WTC11 (cell line): ENCODE measurements around the gene EYS. TPM values are rescaled to one million over a fixed set of nuclear protein-coding genes. Genes with fewer than 3 reads are reported as not detected.

Source experiments
- ATAC-seq: fragments of 200-7000 bp; cut with Tn5 transposase; 2 replicates; pipeline ENCODE4 v1.10.0; 2021; ENCODE audit warnings: mild to moderate bottlenecking, moderate library complexity
- CTCF ChIA-PET: fragments of 300-600 bp; sonication (Branson Sonifier 250); formaldehyde crosslinking; loops from one replicate; lab custom pipeline; 2021; ENCODE audit warnings: antibody characterized with exemption; lab: Charles Lee
- POLR2A ChIA-PET: fragments of 350-600 bp; sonication (Branson Sonifier 250); formaldehyde crosslinking; loops from one replicate; lab custom pipeline; 2021; ENCODE audit warnings: antibody characterized with exemption; lab: Charles Lee
- DNase-seq: peaks from one replicate; pipeline ENCODE4 v3.0.0; 2021; ENCODE audit warnings: low spot score
- H3K27ac Mint-ChIP-seq: 2 replicates; pipeline ENCODE4 v1.8.0; 2021; ENCODE audit warnings: mixed read lengths
- H3K27me3 Mint-ChIP-seq: 2 replicates; pipeline ENCODE4 v1.8.0; 2021; ENCODE audit warnings: low read depth, mild to moderate bottlenecking, moderate library complexity, mixed read lengths
- H3K36me3 Mint-ChIP-seq: 2 replicates; pipeline ENCODE4 v1.8.0; 2021; ENCODE audit warnings: mixed read lengths
- H3K4me1 Mint-ChIP-seq: 2 replicates; pipeline ENCODE4 v1.8.0; 2022; ENCODE audit warnings: mixed read lengths
- H3K4me3 Mint-ChIP-seq: 2 replicates; pipeline ENCODE4 v1.8.0; 2021; ENCODE audit warnings: mild to moderate bottlenecking, moderate library complexity, mixed read lengths
- H3K9me3 Mint-ChIP-seq: 2 replicates; pipeline ENCODE4 v1.8.0; 2021; ENCODE audit warnings: mixed read lengths
- AR ChIP-seq: fragments of 250-450 bp; sonication (Bioruptor Pico); IDR thresholded peaks from 2 replicates; pipeline ENCODE4 v1.9.0; 2021; ENCODE audit warnings: mild to moderate bottlenecking
- ATF2 ChIP-seq: sonication (generic); formaldehyde crosslinking; IDR thresholded peaks from 2 replicates; pipeline ENCODE4 v1.8.1; 2022; ENCODE audit warnings: low read depth, missing genetic modification reagents, borderline replicate concordance
- ATF6 ChIP-seq: sonication (generic); formaldehyde crosslinking; IDR thresholded peaks from 2 replicates; pipeline ENCODE4 v1.8.1; 2023; ENCODE audit warnings: mild to moderate bottlenecking, missing genetic modification reagents
- CREM ChIP-seq: sonication (generic); formaldehyde crosslinking; IDR thresholded peaks from 2 replicates; pipeline ENCODE4 v1.8.1; 2022; ENCODE audit warnings: mild to moderate bottlenecking, missing genetic modification reagents, moderate library complexity
- ELF4 ChIP-seq: sonication (generic); formaldehyde crosslinking; IDR thresholded peaks from 2 replicates; pipeline ENCODE4 v1.8.1; 2022; ENCODE audit warnings: low read depth, mild to moderate bottlenecking, moderate library complexity, missing genetic modification reagents
- ESRRA ChIP-seq: sonication (generic); formaldehyde crosslinking; IDR thresholded peaks from 2 replicates; pipeline ENCODE4 v1.8.1; 2022; ENCODE audit warnings: mild to moderate bottlenecking, missing genetic modification reagents, borderline replicate concordance
- IRF1 ChIP-seq: sonication (generic); formaldehyde crosslinking; IDR thresholded peaks from 2 replicates; pipeline ENCODE4 v1.8.0; 2023; ENCODE audit warnings: missing genetic modification reagents
- JUN ChIP-seq: sonication (generic); formaldehyde crosslinking; IDR thresholded peaks from 2 replicates; pipeline ENCODE4 v1.8.0; 2023; ENCODE audit warnings: mild to moderate bottlenecking, missing genetic modification reagents
- MAX ChIP-seq: sonication (generic); formaldehyde crosslinking; IDR thresholded peaks from 2 replicates; pipeline ENCODE4 v1.8.0; 2022; ENCODE audit warnings: mild to moderate bottlenecking, missing genetic modification reagents
- PRDM15 ChIP-seq: sonication (generic); formaldehyde crosslinking; IDR thresholded peaks from 2 replicates; pipeline ENCODE4 v1.8.0; 2022; ENCODE audit warnings: missing genetic modification reagents
- RELA ChIP-seq: sonication (generic); formaldehyde crosslinking; IDR thresholded peaks from 2 replicates; pipeline ENCODE4 v1.8.1; 2022; ENCODE audit warnings: missing genetic modification reagents, mild to moderate bottlenecking, borderline replicate concordance
- SMAD3 ChIP-seq: sonication (generic); formaldehyde crosslinking; IDR thresholded peaks from 2 replicates; pipeline ENCODE4 v1.8.0; 2022; ENCODE audit warnings: missing genetic modification reagents, mild to moderate bottlenecking, borderline replicate concordance
- SMAD4 ChIP-seq: sonication (generic); formaldehyde crosslinking; IDR thresholded peaks from 2 replicates; pipeline ENCODE4 v1.8.0; 2022; ENCODE audit warnings: mild to moderate bottlenecking, missing genetic modification reagents
- ZNF121 ChIP-seq: sonication (generic); formaldehyde crosslinking; IDR thresholded peaks from 2 replicates; pipeline ENCODE4 v1.8.0; 2023; ENCODE audit warnings: missing genetic modification reagents
- ZNF263 ChIP-seq: sonication (generic); formaldehyde crosslinking; IDR thresholded peaks from 2 replicates; pipeline ENCODE4 v1.8.1; 2022; ENCODE audit warnings: low read depth, mild to moderate bottlenecking, moderate library complexity, missing genetic modification reagents
- ZNF396 ChIP-seq: fragments of 250-450 bp; sonication (Bioruptor Pico); IDR thresholded peaks from 2 replicates; pipeline ENCODE4 v1.8.0; 2021; ENCODE audit warnings: mild to moderate bottlenecking, moderate library complexity, borderline replicate concordance
- ZNF671 ChIP-seq: fragments of 250-450 bp; sonication (Bioruptor Pico); IDR thresholded peaks from 2 replicates; pipeline ENCODE4 v1.8.0; 2021; ENCODE audit warnings: mild to moderate bottlenecking
- total RNA-seq: library from RNA; stranded (reverse); gene quantifications from 3 replicates; pipeline ENCODE4 v1.2.3, GENCODE V29; 2021

The EYS gene
- total RNA-seq, 1 experiment from 2014 or later: not detected

GRCh38 chr6:65545920-65546319, 161.1 kb downstream of the EYS start (continued):
- TF ChIP-seq ELF4 (CRISPR knock-in tag) (no peak), CREM (CRISPR knock-in tag) (no peak)

GRCh38 chr6:65538644-65539043, 168.4 kb downstream of the EYS start:
- Mint-ChIP-seq H3K36me3 (peaks cover 7% of the 10 kb centered on the region), H3K27me3 (no peaks in the 10 kb centered on the region), H3K27ac (no peak overlapping the region), H3K9me3 (peaks cover 35% of the 10 kb centered on the region)
- ATAC-seq: no peak
- DNase-seq: no peak
- CTCF ChIA-PET: no interaction called here
- TF ChIP-seq ZNF396 (CRISPR knock-in tag): no peak
- TF ChIP-seq IRF1: no peak
- TF ChIP-seq JUN (CRISPR knock-in tag): no peak
- no peak for TF ChIP-seq ZNF121 (CRISPR knock-in tag)
- no peak for TF ChIP-seq RELA
- TF ChIP-seq PRDM15: no peak
- no peak for TF ChIP-seq ESRRA
- TF ChIP-seq SMAD3: no peak
- no peak for TF ChIP-seq ZNF263 (CRISPR knock-in tag)
- TF ChIP-seq ZNF671: no peak
- no peak for TF ChIP-seq ATF6 (CRISPR knock-in tag)
- no peak for TF ChIP-seq MAX (CRISPR knock-in tag)
- TF ChIP-seq ATF2 (CRISPR knock-in tag): no peak
- TF ChIP-seq SMAD4 (CRISPR knock-in tag): no peak
- no peak for TF ChIP-seq AR (CRISPR knock-in tag)
- TF ChIP-seq, all 79 proteins: peak for 0
- POLR2A ChIA-PET: no interaction called here
- H3K4me3 Mint-ChIP-seq: no peak overlapping the region
- no peaks in the 10 kb centered on the region for H3K4me1 Mint-ChIP-seq
